Dermis microvascular lymphatic vessel endothelial cell (primary cell): ENCODE data around the gene SGF29. TPM values are rescaled to one million over a fixed set of nuclear protein-coding genes. Genes with fewer than 3 reads are reported as not detected.
"Not testable (repeated sequence)": the region's sequence is repeated elsewhere in the genome, so short reads cannot be mapped to it uniquely, and the experiment has no call there.

ENCODE experiments used
- DNase-seq, 2 donors: peaks; one replicate each; pipeline versions ENCODE4 v3.0.0 to v3.0.0-alpha.2; 2010; ENCODE audit warnings: low read depth in 2 of 2
- total RNA-seq: library from RNA; depleted of rRNA; stranded (reverse); fragments of >200 nt; gene quantifications from 2 replicates; pipeline ENCODE4 v1.2.1, GENCODE V29; 2014

Gene SGF29
- total RNA-seq, 1 donor from 2014 or later = 5.3 TPM

GRCh38 chr16:28532940-28533647 lies 20.6 kb upstream of the SGF29 start:
- DNase-seq = no peak

GRCh38 chr16:28534542-28535373 lies 19.0 kb upstream of the SGF29 start:
- DNase-seq = no peak

GRCh38 chr16:28537076-28537475 lies 16.6 kb upstream of the SGF29 start:
- DNase-seq = no peak

- DNase-seq = no peak
Observed at GRCh38 chr16:28537964-28538732, 15.6 kb upstream of the SGF29 start.

DNA sequence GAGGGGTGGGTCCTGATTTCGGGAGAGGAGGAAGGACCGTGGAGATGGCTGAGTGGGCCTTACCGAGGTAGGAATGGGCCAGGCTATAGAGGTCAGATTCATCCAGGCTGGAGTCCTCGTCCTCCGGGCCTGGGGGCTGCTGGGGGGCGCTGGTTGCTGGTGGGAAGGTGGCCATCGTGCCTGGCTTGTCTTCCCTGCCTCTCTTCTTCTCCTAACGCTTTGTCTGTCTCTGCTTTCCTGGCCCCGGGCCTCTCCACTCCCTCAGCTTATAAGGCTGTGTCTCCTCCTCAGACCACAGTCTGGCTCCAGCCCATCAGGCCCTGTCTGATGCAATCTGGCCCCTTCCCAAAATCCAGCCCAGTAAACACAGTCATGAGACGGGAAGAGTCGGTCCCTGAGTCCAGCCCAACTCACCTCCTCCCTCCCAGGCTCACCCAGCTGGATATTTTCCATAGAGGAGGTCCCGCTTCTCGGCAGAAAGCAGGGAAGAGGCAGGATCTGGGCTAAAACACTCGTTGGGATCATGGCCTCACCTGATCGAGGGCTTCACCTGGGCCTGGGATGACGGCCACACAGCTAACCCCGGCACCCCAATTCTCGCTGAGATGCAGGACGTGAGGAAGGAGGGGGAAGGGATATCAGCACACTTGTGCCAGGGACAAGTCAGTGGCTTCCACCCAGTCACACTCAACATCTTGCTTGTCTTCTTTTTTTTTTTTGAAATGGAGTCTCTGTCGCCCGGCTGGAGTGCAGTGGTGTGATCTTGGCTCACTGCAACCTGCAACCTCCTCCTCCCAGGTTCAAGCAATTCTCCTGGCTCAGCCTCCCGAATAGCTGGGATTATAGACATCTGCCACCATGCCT lies 14.8 kb upstream of the SGF29 start, which contains the start of gene NUPR1:
Gene NUPR1 (minus strand): TSS at position 242 of the 864 bp plus-strand sequence. CDS start 67 bp downstream, at position 175.
- DNase-seq = peak; percentile 74 to 79

- DNase-seq = no peak
Observed at GRCh38 chr16:28540346-28540745, 13.4 kb upstream of the SGF29 start.

DNA sequence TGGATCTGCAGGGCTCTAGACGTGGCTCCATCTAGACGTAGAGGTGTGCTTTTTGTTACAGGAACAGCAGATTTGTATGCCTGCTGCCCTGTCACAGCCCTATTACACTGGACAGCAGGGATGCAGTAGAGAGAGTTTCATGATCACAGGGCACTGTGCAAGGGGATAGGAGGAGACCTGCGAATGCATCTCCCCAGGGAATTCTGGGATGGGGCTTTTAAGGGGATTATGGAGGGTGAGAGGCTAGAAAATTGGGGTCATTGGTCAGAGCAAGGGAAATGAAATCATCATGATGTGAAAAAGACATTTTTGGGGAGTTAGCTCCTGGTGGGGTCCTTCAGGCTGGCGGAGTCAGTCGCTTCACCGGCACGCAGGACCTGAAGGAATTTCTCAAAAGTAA lies 11.1 kb upstream of the SGF29 start:
- no peak for DNase-seq

GRCh38 chr16:28543072-28543471 lies 10.6 kb upstream of the SGF29 start:
- DNase-seq = no peak

- DNase-seq = no peak
Observed at GRCh38 chr16:28544998-28545397, 8.7 kb upstream of the SGF29 start.

- DNase-seq = not testable (repeated sequence)
Observed at GRCh38 chr16:28545964-28546363, 7.8 kb upstream of the SGF29 start.

GRCh38 chr16:28546626-28547025 lies 7.1 kb upstream of the SGF29 start:
- DNase-seq = no peak

DNA sequence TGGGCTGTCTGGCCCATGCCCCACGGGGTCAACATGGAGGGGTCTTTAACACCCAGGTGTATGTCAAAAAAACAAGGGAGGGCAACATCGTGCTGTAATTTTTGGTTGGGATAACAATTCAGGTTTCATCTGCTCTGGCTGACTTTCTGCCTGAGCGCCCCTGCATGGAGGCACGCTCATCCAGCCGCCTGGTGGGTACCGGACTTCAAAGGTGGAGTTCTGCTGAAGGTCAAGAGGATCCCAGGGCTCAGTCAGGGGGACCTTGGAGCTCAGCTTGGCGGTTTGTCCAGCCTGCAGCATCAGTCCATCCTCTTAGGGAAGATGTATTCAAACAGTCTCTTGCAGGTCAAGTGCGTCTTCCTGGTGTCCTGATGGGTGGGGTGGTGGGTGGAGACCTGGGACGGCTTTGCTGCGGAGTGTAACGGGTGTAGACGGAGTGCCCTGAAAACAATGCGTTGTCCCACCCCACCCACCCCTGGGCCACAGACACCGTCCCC lies 5.4 kb upstream of the SGF29 start:
- no peak for DNase-seq

DNA sequence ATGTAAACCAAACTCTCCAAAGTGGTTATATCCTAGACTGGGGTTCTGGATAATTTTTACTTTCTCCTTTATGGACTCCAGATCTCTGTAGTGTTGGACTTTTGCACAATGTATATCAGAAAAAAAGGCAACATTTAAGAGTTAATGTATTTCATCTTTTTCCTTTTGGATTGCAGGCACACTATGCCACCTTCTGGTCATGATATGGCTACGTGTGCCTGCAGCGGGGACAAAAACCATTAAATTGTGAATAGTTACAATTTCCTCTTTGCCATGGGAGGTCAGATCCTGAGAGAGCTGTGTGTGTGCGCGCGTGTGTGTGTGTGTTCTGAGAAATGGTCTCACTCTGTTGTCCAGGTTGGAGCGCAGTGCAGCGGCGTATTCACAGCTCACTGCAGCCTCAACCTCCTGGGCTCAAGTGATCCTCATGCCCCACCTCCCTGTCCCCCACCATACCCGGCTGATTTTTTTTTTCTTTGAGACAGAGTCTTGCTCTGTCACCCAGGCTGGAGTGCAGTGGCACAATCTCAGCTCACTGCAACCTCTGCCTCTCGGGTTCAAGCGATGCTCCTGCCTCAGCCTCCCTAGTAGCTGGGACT lies 4.3 kb upstream of the SGF29 start:
- peak; percentile 48 to 62 for DNase-seq

DNA sequence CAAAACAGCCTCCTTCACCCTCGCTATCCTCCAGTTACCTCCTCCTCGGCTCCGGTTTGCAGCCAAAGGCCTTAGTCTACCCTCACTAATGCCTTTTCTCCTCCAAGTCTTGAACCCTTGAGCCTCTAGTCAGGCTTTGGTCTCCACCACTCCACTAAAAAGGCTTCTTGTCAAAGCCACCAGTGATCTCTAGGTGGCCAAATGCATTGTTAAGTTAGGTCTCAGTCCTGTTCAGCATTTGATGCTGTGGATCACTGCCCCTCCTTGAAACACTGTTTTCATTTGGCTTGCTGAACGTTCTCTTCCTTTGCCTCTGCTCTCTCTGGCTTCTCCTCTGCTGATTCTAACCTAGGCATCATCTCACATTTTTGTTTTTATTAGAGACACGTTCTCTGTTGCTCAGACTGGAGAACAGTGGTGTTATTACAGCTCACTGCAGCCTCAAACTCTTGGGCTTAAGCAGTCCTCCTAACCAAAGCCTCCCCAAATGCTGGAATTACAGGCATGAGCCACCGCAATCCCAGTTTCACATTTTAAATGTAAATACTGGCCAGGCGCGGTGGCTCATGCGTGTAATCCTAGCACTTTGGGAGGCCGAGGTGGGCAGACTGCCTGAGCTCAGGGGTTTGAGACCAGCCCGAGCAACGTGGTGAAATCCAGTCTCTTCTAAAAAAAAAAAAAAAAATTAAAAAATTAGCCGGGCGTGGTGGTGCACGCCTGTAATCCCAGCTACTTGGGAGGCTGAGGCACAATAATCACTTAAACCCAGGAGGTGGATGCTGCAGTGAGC lies 1.1 kb downstream of the SGF29 start:
- no peak for DNase-seq

- no peak for DNase-seq
Observed at GRCh38 chr16:28555561-28555960, 1.8 kb downstream of the SGF29 start.

DNA sequence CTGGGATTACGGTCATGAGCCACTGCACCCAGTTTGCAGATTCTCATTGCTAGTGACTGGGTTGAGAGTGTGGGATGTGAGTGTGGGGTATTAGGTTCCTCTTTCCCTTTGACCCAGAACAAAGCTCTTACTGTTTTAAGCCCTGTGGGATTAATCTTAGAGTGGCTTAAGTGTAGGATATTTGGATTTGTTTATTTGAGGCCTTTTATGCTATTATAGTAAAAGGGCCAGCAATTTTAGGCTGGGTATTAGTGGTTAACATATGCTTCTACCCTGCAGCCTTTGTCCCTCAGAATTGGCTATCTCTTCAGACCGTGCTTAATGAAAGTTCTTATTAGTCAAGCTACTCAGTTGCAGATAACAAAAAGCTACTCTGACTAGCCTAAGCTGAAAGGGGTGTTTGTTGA lies 3.2 kb downstream of the SGF29 start:
- DNase-seq = no peak

- DNase-seq = no peak
Observed at GRCh38 chr16:28558456-28558855, 4.7 kb downstream of the SGF29 start.

- DNase-seq = peak in 1 of 2 donors; percentile 45
Observed at GRCh38 chr16:28561557-28562187, 8.0 kb downstream of the SGF29 start.

GRCh38 chr16:28562199-28562598 lies 8.5 kb downstream of the SGF29 start:
- DNase-seq = no peak
